IPS-NIHi7 (cell line): ENCODE data around the gene CDK18.
"Not testable (repeated sequence)": the region's sequence is repeated elsewhere in the genome, so short reads cannot be mapped to it uniquely, and the experiment has no call there.

Experiments
- DNase-seq: peaks from one replicate; pipeline ENCODE4 v3.0.0; 2012; ENCODE audit warnings: mixed read lengths; ENCODE audit errors: extremely low spot score

The CDK18 gene

GRCh38 chr1:205481218-205481617 lies 23.3 kb upstream of the CDK18 start:
- no peak for DNase-seq

GRCh38 chr1:205481629-205482151 lies 22.8 kb upstream of the CDK18 start:
- DNase-seq, result no peak

- DNase-seq, result not testable (repeated sequence)
Observed at GRCh38 chr1:205482587-205482986, 21.9 kb upstream of the CDK18 start.

GRCh38 chr1:205483372-205483771 lies 21.1 kb upstream of the CDK18 start:
- DNase-seq, result no peak

- peak; percentile 93 for DNase-seq
Observed at GRCh38 chr1:205484985-205485967, 19.2 kb upstream of the CDK18 start.

GRCh38 chr1:205486258-205486657 lies 18.2 kb upstream of the CDK18 start:
- no peak for DNase-seq

GRCh38 chr1:205488074-205488723 lies 16.3 kb upstream of the CDK18 start:
- peak; percentile 88 for DNase-seq

GRCh38 chr1:205491794-205492193 lies 12.7 kb upstream of the CDK18 start:
- no peak for DNase-seq

GRCh38 chr1:205492201-205492667 lies 12.2 kb upstream of the CDK18 start:
- no peak for DNase-seq

GRCh38 chr1:205492774-205493173 lies 11.7 kb upstream of the CDK18 start:
- no peak for DNase-seq

- DNase-seq, result no peak
Observed at GRCh38 chr1:205493241-205494085, 11.0 kb upstream of the CDK18 start.

GRCh38 chr1:205494115-205494514 lies 10.4 kb upstream of the CDK18 start:
- no peak for DNase-seq

GRCh38 chr1:205495237-205495823 lies 9.1 kb upstream of the CDK18 start:
- DNase-seq, result no peak

- DNase-seq, result no peak
Observed at GRCh38 chr1:205496661-205497060, 7.8 kb upstream of the CDK18 start.

- no peak for DNase-seq
Observed at GRCh38 chr1:205497351-205497750, 7.1 kb upstream of the CDK18 start.

GRCh38 chr1:205499789-205500188 lies 4.7 kb upstream of the CDK18 start:
- DNase-seq, result no peak

GRCh38 chr1:205500240-205501233 lies 3.9 kb upstream of the CDK18 start:
- DNase-seq, result no peak

- DNase-seq, result no peak
Observed at GRCh38 chr1:205502111-205502810, 2.2 kb upstream of the CDK18 start.

GRCh38 chr1:205502992-205503391 lies 1.5 kb upstream of the CDK18 start:
- no peak for DNase-seq
